ENCODE data around the gene PTPN11. TPM values are rescaled to one million over a fixed set of nuclear protein-coding genes. Genes with fewer than 3 reads are reported as not detected.

PTPN11 gene
- total and polyA plus RNA-seq, 2 experiments from 2014 or later, result 40.9 to 55.8 TPM

DNA sequence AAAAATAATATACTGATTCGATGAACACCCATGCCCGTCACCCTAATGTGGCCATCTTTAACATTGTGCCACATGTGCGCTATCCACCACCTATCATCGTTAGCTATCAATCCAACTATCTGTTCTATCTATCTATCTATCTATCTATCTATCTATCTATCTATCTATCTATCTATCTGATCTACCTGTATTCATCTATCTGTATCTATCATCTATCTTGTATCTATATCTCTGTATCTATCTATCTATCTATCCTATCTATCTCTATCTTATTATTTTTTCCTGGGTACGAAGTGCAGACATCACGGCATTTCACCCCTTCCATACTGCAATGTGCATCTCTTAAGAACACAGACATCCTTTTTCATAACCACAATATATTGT, 106.7 kb downstream of the PTPN11 start:
- Histone ChIP-seq H3K36me3 (no peaks in the 10 kb centered on the region), H3K4me1 (ENCODE audit: low read depth) (no peaks in the 10 kb centered on the region), H3K27ac (no peak overlapping the region), H3K27me3 (no peaks in the 10 kb centered on the region), H3K4me3 (no peak overlapping the region), H3K9me3 (ENCODE audit: low read depth) (no peaks in the 10 kb centered on the region)
- TF ChIP-seq, protein P1, sequence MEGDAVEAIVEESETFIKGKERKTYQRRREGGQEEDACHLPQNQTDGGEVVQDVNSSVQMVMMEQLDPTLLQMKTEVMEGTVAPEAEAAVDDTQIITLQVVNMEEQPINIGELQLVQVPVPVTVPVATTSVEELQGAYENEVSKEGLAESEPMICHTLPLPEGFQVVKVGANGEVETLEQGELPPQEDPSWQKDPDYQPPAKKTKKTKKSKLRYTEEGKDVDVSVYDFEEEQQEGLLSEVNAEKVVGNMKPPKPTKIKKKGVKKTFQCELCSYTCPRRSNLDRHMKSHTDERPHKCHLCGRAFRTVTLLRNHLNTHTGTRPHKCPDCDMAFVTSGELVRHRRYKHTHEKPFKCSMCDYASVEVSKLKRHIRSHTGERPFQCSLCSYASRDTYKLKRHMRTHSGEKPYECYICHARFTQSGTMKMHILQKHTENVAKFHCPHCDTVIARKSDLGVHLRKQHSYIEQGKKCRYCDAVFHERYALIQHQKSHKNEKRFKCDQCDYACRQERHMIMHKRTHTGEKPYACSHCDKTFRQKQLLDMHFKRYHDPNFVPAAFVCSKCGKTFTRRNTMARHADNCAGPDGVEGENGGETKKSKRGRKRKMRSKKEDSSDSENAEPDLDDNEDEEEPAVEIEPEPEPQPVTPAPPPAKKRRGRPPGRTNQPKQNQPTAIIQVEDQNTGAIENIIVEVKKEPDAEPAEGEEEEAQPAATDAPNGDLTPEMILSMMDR (IDR thresholded peaks at IDR 0.05; ENCODE audit: low read depth, low read length), result no peak
- no peak for DNase-seq (ENCODE audit: low read depth in 1 of 2, low spot score in 1 of 2)

DNA sequence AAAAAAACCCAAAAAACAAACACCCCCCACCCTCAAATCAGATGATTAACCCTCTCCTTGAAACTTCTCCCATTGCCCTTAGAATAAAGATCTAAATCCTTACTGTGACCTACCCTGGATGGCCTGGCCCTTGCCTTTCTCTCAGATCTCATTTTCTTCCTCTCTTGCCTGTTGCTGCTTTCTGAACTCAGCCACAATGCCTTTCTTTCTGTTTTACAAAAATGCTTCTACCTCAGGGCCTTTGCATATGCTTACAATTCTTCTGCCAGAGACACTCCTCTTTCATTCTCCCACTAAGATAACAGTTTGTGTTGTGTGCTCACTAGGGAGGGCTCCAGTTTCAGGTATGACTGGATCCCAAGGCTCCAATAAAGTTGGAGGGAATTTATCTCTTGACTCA, 108.3 kb downstream of the PTPN11 start:
- H3K36me3 ChIP-seq, result no peaks in the 10 kb centered on the region
- H3K27me3 ChIP-seq, result no peaks in the 10 kb centered on the region
- H3K4me1 ChIP-seq (ENCODE audit: low read depth), result no peaks in the 10 kb centered on the region
- H3K4me3 ChIP-seq, result no peak overlapping the region
- no peak overlapping the region for H3K27ac ChIP-seq
- no peak for DNase-seq (ENCODE audit: low read depth in 1 of 2, low spot score in 1 of 2)
- no peaks in the 10 kb centered on the region for H3K9me3 ChIP-seq (ENCODE audit: low read depth)
- TF ChIP-seq, protein P1 (IDR thresholded peaks at IDR 0.05; ENCODE audit: low read depth, low read length), result no peak

DNA sequence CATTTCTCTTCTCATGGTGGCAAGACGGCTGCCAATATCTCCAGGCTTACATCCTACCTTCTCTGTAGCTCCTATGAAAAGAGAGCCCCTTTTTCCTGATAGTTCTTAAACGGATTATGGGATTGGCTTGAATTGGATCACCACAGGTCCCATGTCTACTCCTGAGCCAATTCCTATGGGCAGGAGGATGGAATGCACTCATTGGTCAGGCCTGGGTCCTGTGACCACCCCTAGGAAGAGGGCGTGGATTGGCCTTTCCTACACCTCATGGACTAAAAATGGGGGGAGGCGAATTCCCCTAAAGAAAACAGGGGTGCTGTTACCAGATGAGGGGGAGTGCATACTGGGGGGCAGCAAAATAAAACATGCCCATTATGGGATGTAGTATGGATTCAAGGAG, 108.8 kb downstream of the PTPN11 start:
- Histone ChIP-seq H3K9me3 (ENCODE audit: low read depth) (no peaks in the 10 kb centered on the region), H3K4me1 (ENCODE audit: low read depth) (no peaks in the 10 kb centered on the region), H3K36me3 (no peaks in the 10 kb centered on the region), H3K4me3 (no peak overlapping the region), H3K27me3 (no peaks in the 10 kb centered on the region), H3K27ac (no peak overlapping the region)
- TF ChIP-seq, protein P1 (IDR thresholded peaks at IDR 0.05; ENCODE audit: low read depth, low read length), result no peak
- DNase-seq (ENCODE audit: low read depth in 1 of 2, low spot score in 1 of 2), result no peak

DNA sequence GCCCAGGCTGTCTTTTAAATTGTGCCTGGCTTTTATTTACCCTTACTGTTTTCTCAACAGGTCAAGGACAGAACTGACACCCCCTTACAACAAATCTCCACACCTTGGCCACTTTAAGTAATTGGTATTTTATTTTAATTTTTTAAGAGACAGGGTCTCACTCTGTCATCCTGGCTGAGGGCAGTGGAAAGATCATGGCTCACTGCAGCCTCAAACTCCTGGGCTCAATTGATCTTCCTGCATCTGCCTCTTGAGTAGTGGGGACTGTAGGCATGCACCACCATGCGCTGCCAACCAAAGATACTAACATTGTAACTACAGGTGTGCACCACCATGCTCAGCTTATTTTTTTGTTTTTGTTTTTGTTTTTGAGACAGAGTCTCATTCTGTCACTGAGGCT, 109.8 kb downstream of the PTPN11 start:
- DNase-seq (ENCODE audit: low read depth in 1 of 2, low spot score in 1 of 2), result no peak
- TF ChIP-seq, protein P1 (IDR thresholded peaks at IDR 0.05; ENCODE audit: low read depth, low read length), result no peak
- Histone ChIP-seq H3K9me3 (ENCODE audit: low read depth) (no peaks in the 10 kb centered on the region), H3K36me3 (no peaks in the 10 kb centered on the region), H3K27me3 (no peaks in the 10 kb centered on the region), H3K4me1 (ENCODE audit: low read depth) (no peaks in the 10 kb centered on the region), H3K4me3 (no peak overlapping the region), H3K27ac (no peak overlapping the region)

GRCh38 chr12:112530941-112531340, 112.2 kb downstream of the PTPN11 start:
- no peak overlapping the region for H3K4me3 ChIP-seq
- TF ChIP-seq, protein P1 (IDR thresholded peaks at IDR 0.05; ENCODE audit: low read depth, low read length), result no peak
- H3K4me1 ChIP-seq (ENCODE audit: low read depth), result no peaks in the 10 kb centered on the region
- no peaks in the 10 kb centered on the region for H3K36me3 ChIP-seq
- H3K9me3 ChIP-seq (ENCODE audit: low read depth), result no peaks in the 10 kb centered on the region
- no peak overlapping the region for H3K27ac ChIP-seq
- DNase-seq (ENCODE audit: low read depth in 1 of 2, low spot score in 1 of 2), result no peak
- H3K27me3 ChIP-seq, result no peaks in the 10 kb centered on the region

GRCh38 chr12:112532106-112532505, 113.4 kb downstream of the PTPN11 start:
- Histone ChIP-seq H3K27ac (no peak overlapping the region), H3K36me3 (no peaks in the 10 kb centered on the region), H3K9me3 (ENCODE audit: low read depth) (no peaks in the 10 kb centered on the region), H3K4me3 (no peak overlapping the region), H3K27me3 (no peaks in the 10 kb centered on the region), H3K4me1 (ENCODE audit: low read depth) (no peaks in the 10 kb centered on the region)
- TF ChIP-seq, protein P1 (IDR thresholded peaks at IDR 0.05; ENCODE audit: low read depth, low read length), result no peak
- DNase-seq (ENCODE audit: low read depth in 1 of 2, low spot score in 1 of 2), result no peak
